Measurements from ENCODE around the gene UCP3.

The UCP3 gene

DNA sequence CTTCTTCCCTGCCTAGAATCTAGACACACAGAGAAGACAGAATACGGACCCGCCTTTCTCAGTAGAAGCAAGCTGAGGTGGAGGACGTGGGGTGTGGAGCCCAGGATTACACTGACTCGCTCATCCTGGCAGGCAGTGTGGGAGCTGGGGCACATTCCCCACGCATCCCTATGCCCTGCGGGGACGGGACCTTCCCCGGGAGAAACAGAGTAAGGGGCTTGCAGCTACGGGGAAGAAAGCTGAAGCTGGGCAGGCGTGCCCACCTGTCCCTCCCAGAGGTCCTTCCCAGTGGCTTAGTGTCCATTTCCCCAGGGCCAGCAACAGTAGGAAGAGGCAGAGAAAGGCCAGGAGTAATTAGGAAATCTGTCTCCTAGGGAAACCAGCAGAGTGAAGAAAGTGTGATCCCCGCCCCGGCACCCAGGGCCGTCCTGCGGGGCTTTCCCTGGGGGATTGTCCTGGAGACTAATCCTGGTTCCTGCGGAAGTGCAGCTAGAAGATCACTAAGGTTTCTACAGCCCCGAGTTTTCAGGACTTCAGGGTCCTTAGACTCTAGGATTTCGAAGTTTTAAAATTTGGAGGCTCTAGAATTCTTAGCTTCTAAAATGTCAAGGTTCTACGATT lies 50.3 kb downstream of the UCP3 start:
- TF ChIP-seq CTCF (IDR thresholded peaks at IDR 0.05; ENCODE audit: low read depth, low read length), result no peak
- no peak overlapping the region for H3K4me3 ChIP-seq (ENCODE audit: low read depth, low read length)

DNA sequence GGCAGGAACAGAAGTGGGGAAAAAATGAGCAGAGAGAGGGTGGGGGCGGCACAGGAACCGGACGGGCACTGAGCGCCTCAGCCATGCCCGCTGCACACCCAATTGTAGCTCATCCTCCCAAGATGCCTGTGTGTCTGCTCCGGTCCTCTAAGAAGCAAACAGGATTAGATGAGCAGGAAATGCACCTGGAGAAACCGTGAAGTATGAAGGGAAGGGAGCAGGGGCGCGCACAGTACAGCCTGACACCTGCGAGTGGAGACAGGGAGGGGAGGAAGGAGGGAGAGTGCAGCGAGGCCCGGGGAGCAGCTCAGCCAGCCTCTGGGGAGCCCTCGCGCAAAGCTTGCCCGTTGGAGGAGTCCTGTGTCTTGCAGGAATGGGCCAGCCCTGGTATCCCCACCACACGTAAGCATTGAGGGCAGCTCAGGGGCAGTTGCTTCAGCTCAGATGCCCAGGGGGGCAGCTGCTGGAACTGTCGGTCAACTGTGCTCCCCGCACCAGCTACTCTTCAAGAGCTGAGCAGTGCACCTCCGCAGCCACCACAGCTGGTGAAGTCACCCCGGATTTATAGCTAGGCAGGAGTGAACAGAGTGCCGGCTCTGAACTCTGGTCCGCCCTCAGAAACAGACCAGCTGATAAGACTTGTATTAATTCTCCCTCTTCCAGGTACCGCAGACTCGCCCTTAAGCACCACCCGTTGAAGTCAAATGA lies 51.1 kb downstream of the UCP3 start:
- no peak overlapping the region for H3K4me3 ChIP-seq (ENCODE audit: low read depth, low read length)
- no peak for TF ChIP-seq CTCF (IDR thresholded peaks at IDR 0.05; ENCODE audit: low read depth, low read length)

- no peak overlapping the region for H3K4me3 ChIP-seq (ENCODE audit: low read depth, low read length)
- no peak for TF ChIP-seq CTCF (IDR thresholded peaks at IDR 0.05; ENCODE audit: low read depth, low read length)
Measured at GRCh38 chr11:73956876-73957653, 51.8 kb downstream of the UCP3 start.

- TF ChIP-seq CTCF (IDR thresholded peaks at IDR 0.05; ENCODE audit: low read depth, low read length), result no peak
- no peak overlapping the region for H3K4me3 ChIP-seq (ENCODE audit: low read depth, low read length)
Measured at GRCh38 chr11:73951797-73952196, 57.1 kb downstream of the UCP3 start.

- H3K4me3 ChIP-seq (ENCODE audit: low read depth, low read length), result no peak within 1 kb of the TSS
- no peak for TF ChIP-seq CTCF (IDR thresholded peaks at IDR 0.05; ENCODE audit: low read depth, low read length)
Measured at GRCh38 chr11:73950869-73951710, 57.8 kb downstream of the UCP3 start, which contains the start of gene DNAJB13. Gene DNAJB13 (plus strand): TSS chr11:73951026. CDS start chr11:73951070, 44 bp downstream.

Data from WI38 (cell line).